Left cardiac atrium (tissue), 4 donors: ENCODE measurements around the gene TMEM163. TPM values are rescaled to one million over a fixed set of nuclear protein-coding genes. Genes with fewer than 3 reads are reported as not detected.
"Not testable (repeated sequence)": the region's sequence is repeated elsewhere in the genome, so short reads cannot be mapped to it uniquely, and the experiment has no call there.

Source experiments
- ATAC-seq, 2 donors: fragments of 200-7000 bp; cut with Tn5 transposase; one replicate each; pipeline ENCODE4 v1.9.1; 2020; ENCODE audit warnings: mild to moderate bottlenecking in 2 of 2, moderate library complexity in 2 of 2
- DNase-seq: peaks from one replicate; pipeline ENCODE4 v3.0.0-alpha.2; 2020
- intact Hi-C, 2 donors: fragments of 100-400 bp; cut with DNase I; formaldehyde crosslinking; loops; one replicate each; pipeline versions ENCODE4 v1.14.1 to v1.15.1; 2022 to 2023
- total RNA-seq, 2 donors: library from RNA; stranded (reverse); fragmentation: NEBNext Ultra II Directional; extraction: Animal tissue kit (Norgen Biotek cat#: 25700); gene quantifications; one replicate each; pipeline ENCODE4 v1.2.1, GENCODE V29; 2021
- donor health status: DM: no; HTN: yes; CAD: no.
- donor health status: DM: no; HTN: yes; CAD: no; lungs with severe emphysema.
- donor health status: DM: yes; HTN: yes; CAD: no.
- donor health status: Dilated cardiomyopathy.

The TMEM163 gene
- total RNA-seq, 2 donors from 2014 or later = 3.5 to 11.6 TPM

GRCh38 chr2:134482131-134482723 lies 236.6 kb downstream of the TMEM163 start:
- DNase-seq (no peak), ATAC-seq (no peak)
- intact Hi-C loops = no loop called here

- ATAC-seq = no peak
- intact Hi-C loops = no loop called here
- DNase-seq = no peak
Observed at GRCh38 chr2:134479696-134480330, 239.0 kb downstream of the TMEM163 start.

GRCh38 chr2:134476982-134477381 lies 241.8 kb downstream of the TMEM163 start:
- ATAC-seq = peak in 1 of 2 donors; percentile 73
- DNase-seq, intact Hi-C loops: not testable (repeated sequence)

GRCh38 chr2:134470561-134471168 lies 248.1 kb downstream of the TMEM163 start:
- DNase-seq = no peak
- ATAC-seq = no peak

GRCh38 chr2:134469516-134470115 lies 249.2 kb downstream of the TMEM163 start:
- no peak for ATAC-seq
- intact Hi-C loops = loop anchor here (5.0 to 10.0 kb wide), 2 partner anchors 305 to 433 kb away; no protein-coding TSS in a partner anchor

More at GRCh38 chr2:134470561-134471168, 248.1 kb downstream of the TMEM163 start:
- intact Hi-C loops = no loop called here

GRCh38 chr2:134468776-134469175 lies 250.0 kb downstream of the TMEM163 start:
- DNase-seq = no peak
- intact Hi-C loops = loop anchor here (5.0 to 10.0 kb wide), 2 partner anchors 306 to 434 kb away; no protein-coding TSS in a partner anchor
- ATAC-seq = no peak

More at GRCh38 chr2:134469516-134470115, 249.2 kb downstream of the TMEM163 start:
- DNase-seq = no peak

- ATAC-seq = no peak
- no peak for DNase-seq
- intact Hi-C loops = loop anchor here (5.0 to 10.0 kb wide), 2 partner anchors 307 to 434 kb away; no protein-coding TSS in a partner anchor
Observed at GRCh38 chr2:134468164-134468563, 250.6 kb downstream of the TMEM163 start.

- intact Hi-C loops = loop anchor here (5.0 to 10.0 kb wide), 2 partner anchors 309 to 436 kb away; no protein-coding TSS in a partner anchor
- no peak for ATAC-seq
- no peak for DNase-seq
Observed at GRCh38 chr2:134466141-134466540, 252.7 kb downstream of the TMEM163 start.

GRCh38 chr2:134465228-134466105 lies 253.3 kb downstream of the TMEM163 start:
- intact Hi-C loops = loop anchor here (5.0 to 10.0 kb wide), 2 partner anchors 309 to 437 kb away; no protein-coding TSS in a partner anchor
- DNase-seq = no peak
- no peak for ATAC-seq

GRCh38 chr2:134463699-134464022 lies 255.1 kb downstream of the TMEM163 start:
- ATAC-seq (no peak), DNase-seq (no peak)
- intact Hi-C loops = loop anchor here in 1 of 2 donors (5.0 to 10.0 kb wide), 2 partner anchors 311 to 434 kb away; no protein-coding TSS in a partner anchor

- intact Hi-C loops = loop anchor here in 1 of 2 donors (5.0 to 10.0 kb wide), 2 partner anchors 312 to 434 kb away; no protein-coding TSS in a partner anchor
- DNase-seq = no peak
- ATAC-seq = no peak
Observed at GRCh38 chr2:134462791-134463698, 255.8 kb downstream of the TMEM163 start.

GRCh38 chr2:134462275-134462674 lies 256.5 kb downstream of the TMEM163 start:
- intact Hi-C loops = loop anchor here in 1 of 2 donors (5.0 to 10.0 kb wide), 2 partner anchors 313 to 435 kb away; no protein-coding TSS in a partner anchor
- ATAC-seq (no peak), DNase-seq (no peak)

GRCh38 chr2:134461511-134461910 lies 257.3 kb downstream of the TMEM163 start:
- intact Hi-C loops = loop anchor here in 1 of 2 donors (5.0 to 10.0 kb wide), 2 partner anchors 313 to 436 kb away; no protein-coding TSS in a partner anchor
- ATAC-seq (no peak), DNase-seq (no peak)

GRCh38 chr2:134460583-134460998 lies 258.2 kb downstream of the TMEM163 start:
- intact Hi-C loops = loop anchor here in 1 of 2 donors (5.0 to 10.0 kb wide), 2 partner anchors 314 to 437 kb away; no protein-coding TSS in a partner anchor
- ATAC-seq (peak; percentile 77 to 82), DNase-seq (peak; percentile 60)

- ATAC-seq = no peak
- intact Hi-C loops = loop anchor here (5.0 to 10.0 kb wide), 3 partner anchors 315 to 575 kb away; no protein-coding TSS in a partner anchor
- no peak for DNase-seq
Observed at GRCh38 chr2:134459706-134460406, 258.9 kb downstream of the TMEM163 start.

- DNase-seq = no peak
- intact Hi-C loops = loop anchor here (5.0 to 10.0 kb wide), 2 partner anchors 438 to 574 kb away; no protein-coding TSS in a partner anchor
Observed at GRCh38 chr2:134458950-134459349, 259.9 kb downstream of the TMEM163 start.

More at GRCh38 chr2:134458950-134459349, 259.9 kb downstream of the TMEM163 start:
- ATAC-seq = no peak
